ENCODE results near the gene IRF2BP2. TPM values are rescaled to one million over a fixed set of nuclear protein-coding genes. Genes with fewer than 3 reads are reported as not detected.

Gene IRF2BP2
- total and polyA plus RNA-seq, 2 of the 13 experiments (the other 11 are each of a cell fraction or from before 2014, with no cell fraction given) = 140 to 147 TPM

- TF ChIP-seq ZNF792 (CRISPR knock-in tag; IDR thresholded peaks at IDR 0.05) (peak; percentile 81), ZNF878 (CRISPR knock-in tag; IDR thresholded peaks at IDR 0.05) (peak; percentile 74; the same call in 1 of the 2 replicates), RBFOX2 (IDR thresholded peaks at IDR 0.05; ENCODE audit: low read depth, low read length) (peak; percentile 99), ZNF577 (CRISPR knock-in tag; IDR thresholded peaks at IDR 0.05; ENCODE audit: borderline replicate concordance, low read depth) (no peak), UBTF (CRISPR knock-in tag; IDR thresholded peaks at IDR 0.05) (peak; percentile 83), ZNF740 (CRISPR knock-in tag; IDR thresholded peaks at IDR 0.05) (peak; percentile 59; the same call in 1 of the 2 replicates), MYPOP (CRISPR knock-in tag; IDR thresholded peaks at IDR 0.05) (peak; percentile 83), FOXK2 (IDR thresholded peaks at IDR 0.05) (no peak), KLF12 (CRISPR knock-in tag; IDR thresholded peaks at IDR 0.05; ENCODE audit: borderline replicate concordance) (peak; percentile 95), SNAPC4 (CRISPR knock-in tag; IDR thresholded peaks at IDR 0.05) (peak; percentile 27; the same call in 1 of the 2 replicates), RXRA (CRISPR knock-in tag; IDR thresholded peaks at IDR 0.05) (peak; percentile 75), NBN (conservative IDR thresholded peaks at IDR 0.05) (no peak), CBX1 (IDR thresholded peaks at IDR 0.05; ENCODE audit: low read depth) (no peak), ETS1 (CRISPR knock-in tag; IDR thresholded peaks at IDR 0.05) (peak; percentile 68; the same call in 1 of the 2 replicates), ZBTB2 (CRISPR knock-in tag; IDR thresholded peaks at IDR 0.05; ENCODE audit: low read depth) (peak; percentile 97), ZSCAN22 (CRISPR knock-in tag; IDR thresholded peaks at IDR 0.05) (peak; percentile 49; the same call in 1 of the 2 replicates)
Measured at GRCh38 chr1:234599617-234600417, 10.2 kb downstream of the IRF2BP2 start (continued).

All from HepG2 (cell line).